Frontal cortex (tissue), 4 donors: ENCODE data around the gene DNAAF5. TPM values are rescaled to one million over a fixed set of nuclear protein-coding genes. Genes with fewer than 3 reads are reported as not detected.
A peak's percentile ranks its signal among the peaks of the same experiment; 100 is the strongest.

Source experiments
- DNase-seq, 2 donors: peaks; one replicate each; pipeline ENCODE4 v3.0.0; 2012; ENCODE audit warnings: low spot score in 2 of 2
- FAIRE-seq: peaks from 2 replicates; lab custom pipeline; 2012; peaks lifted over from hg19 to GRCh38; lab: Jason Lieb, UNC
- total RNA-seq: library from RNA; depleted of rRNA; stranded (reverse); fragments of >200 nt; gene quantifications from one replicate; pipeline ENCODE4 v1.2.3, GENCODE V29; 2014
- donor health status: control.
- donor health status: control.
- donor health status: control.

The DNAAF5 gene
- 6.5 TPM for total RNA-seq

DNA sequence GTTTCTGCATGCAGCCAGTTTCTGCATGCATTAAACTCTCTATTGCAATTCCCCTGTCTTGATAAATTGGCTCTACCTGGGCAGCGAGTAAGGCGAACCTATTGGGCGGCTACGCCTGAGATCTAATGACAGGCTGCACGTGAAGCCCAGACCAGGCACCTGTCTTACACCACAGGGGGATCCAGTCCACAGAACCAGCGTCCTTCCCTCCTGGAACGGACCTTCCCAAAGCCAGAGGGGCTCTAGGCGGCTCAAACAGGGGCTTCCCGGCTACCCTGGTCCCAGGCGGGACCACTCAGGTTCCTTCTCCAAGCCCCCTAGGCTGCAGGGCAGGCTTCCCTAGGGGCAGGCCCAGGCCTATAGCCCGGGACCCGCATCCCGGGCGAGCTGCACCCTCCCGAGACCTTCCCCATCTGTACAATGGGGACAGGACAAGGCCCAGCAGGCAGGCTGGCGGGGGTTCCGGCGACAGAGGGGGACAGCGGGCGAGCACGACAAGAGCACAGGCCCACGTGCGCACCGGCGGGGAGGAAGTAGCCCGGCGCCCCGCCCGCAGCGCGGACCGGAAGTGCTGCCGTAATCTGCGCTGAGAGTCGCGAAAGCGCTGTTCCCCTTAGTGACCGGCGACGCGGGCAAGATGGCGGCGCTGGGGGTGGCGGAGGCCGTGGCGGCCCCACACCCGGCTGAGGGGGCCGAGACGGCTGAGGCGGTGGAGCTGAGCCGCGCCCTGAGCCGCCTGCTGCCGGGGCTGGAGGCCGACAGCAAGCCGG is at the start of gene DNAAF5:
Gene DNAAF5 (plus strand): TSS at position 616 of the 770 bp plus-strand sequence. CDS start 22 bp downstream, at position 638.
- FAIRE-seq (no peak), DNase-seq (peak; percentile 95 to 96)

GRCh38 chr7:676972-677385 is 49.5 kb upstream of the DNAAF5 start:
- no peak for DNase-seq
- FAIRE-seq, result no peak

- DNase-seq (no peak), FAIRE-seq (no peak)
These were observed 45.9 kb upstream of the DNAAF5 start for GRCh38 chr7:680411-681127.

DNA sequence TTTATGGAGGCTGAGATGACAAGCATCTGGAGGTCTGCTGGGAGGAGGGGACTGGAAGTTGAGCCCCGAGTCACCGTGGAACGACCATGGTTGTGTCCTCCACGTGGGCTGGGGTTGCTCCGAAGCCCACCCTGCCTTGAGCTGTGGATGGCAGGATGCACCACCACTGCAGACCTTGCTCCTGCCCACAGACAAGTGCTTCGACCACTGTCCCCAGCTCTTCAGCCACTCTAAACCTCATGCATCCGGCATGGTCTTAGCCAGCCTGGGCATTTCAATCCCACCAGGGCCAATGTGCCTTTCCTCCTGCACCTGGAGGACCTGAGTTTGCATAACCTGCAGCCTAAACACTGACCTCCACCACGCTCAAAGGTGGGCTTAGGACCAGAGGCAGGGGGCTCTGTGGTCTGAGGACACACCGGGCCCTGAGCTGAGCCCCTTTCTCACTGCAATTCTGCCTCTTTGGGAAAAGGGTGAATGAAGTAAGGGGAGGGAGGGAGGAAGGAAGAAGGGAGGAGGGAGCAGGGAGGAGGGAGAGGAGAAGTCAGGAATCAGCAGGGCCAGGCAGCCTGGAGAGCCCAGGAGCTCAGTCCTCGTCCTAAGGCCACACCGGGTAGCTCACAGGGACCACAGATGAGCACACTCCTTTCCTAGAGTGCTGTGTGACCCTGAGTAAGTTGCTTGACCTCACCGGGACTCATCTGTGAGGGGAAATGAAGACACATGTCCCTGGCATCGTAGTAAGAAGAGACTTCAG is 44.8 kb upstream of the DNAAF5 start:
- no peak for DNase-seq
- no peak for FAIRE-seq

GRCh38 chr7:682810-683209 is 43.7 kb upstream of the DNAAF5 start:
- DNase-seq, result no peak
- no peak for FAIRE-seq

DNA sequence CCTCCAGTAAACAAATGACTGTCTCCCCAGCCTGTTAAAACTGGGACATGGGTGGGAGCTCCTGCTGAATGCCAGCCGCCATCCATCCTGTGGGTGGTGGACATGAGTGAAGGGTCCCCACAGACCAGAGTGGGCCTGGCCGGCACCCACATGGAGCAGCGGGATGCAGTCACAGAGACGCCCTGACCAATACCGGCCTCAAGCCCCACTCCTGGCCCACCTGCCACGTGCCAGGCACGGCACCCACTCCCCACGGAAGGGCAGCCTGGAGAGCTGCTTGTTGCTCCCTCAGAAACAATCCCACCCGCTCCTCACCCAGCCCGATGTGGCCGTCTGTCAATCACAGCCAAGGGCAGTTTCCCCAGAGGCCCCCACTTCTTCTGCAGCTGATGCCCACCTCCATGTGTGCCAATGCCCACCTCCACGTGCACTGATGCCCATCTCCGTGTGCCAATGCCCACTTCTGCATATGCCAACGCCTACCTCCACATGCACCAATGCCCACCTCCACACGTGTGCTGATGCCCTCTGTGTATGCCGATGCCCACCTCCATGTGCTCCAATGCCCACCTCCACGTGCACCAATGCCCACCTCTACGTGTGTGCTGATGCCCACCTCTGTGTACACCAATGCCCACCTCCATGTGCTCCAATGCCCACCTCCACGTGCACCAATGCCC is 42.8 kb upstream of the DNAAF5 start:
- no peak for FAIRE-seq
- DNase-seq, result no peak

GRCh38 chr7:684416-684815 is 42.1 kb upstream of the DNAAF5 start:
- no peak for FAIRE-seq
- no peak for DNase-seq

- DNase-seq (no peak), FAIRE-seq (no peak)
These were observed 41.0 kb upstream of the DNAAF5 start for GRCh38 chr7:685540-685939.

- no peak for FAIRE-seq
- DNase-seq, result no peak
These were observed 35.8 kb upstream of the DNAAF5 start for GRCh38 chr7:690478-691360.

DNA sequence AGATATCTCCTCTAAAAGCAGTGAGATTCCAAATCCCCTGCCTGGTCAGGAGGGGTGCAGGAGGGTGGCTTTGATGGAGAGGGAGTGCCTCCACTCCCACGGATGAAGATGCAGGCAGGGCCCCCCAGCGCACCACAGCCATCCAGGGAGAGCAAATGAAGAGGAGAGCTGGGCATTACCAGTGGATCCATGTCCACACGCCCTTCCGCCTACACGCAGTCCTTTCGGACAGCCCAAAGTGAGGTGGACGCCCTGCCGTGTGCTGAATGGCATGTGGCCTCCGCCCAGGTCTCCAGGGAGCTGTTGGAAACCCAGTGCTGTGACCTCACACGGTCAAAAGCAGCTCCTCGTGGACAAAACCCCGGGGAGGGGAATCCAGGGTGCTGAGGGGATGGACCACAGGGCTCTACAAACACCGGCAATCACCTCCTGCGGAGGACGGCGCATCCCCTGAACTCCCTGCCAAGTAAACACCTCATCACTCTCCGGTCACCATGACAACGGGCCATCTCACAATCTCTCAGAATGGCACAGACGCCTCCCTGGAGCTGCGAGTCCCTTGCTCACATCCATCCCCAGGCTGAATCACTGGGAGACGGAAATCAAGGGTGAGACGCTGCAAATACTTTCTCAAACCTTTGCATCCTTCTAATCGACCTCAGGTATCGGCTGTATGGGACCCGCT is 35.0 kb upstream of the DNAAF5 start:
- DNase-seq (peak in 1 of 2 donors; percentile 55), FAIRE-seq (no peak)

DNA sequence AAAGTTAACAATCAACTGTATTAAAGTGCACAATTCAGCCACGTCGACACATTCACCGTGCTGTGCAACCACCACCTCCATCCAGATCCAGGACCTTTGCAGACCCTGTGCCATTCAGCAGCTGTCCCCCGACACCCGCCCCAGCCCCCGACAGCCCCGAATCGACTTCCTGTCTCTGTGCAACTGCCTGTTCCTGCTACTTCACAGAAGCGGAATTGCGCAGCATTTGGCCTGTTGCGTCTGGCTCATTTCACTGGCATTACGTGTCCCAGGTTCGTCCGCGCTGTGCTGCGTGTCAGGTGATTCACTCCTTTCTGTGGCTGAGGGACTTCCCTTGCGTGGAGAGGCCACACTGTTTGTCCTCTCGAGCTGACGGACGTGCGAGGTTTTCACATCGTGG is 33.2 kb upstream of the DNAAF5 start:
- no peak for DNase-seq
- FAIRE-seq, result no peak

- FAIRE-seq (no peak), DNase-seq (no peak)
These were observed 30.1 kb upstream of the DNAAF5 start for GRCh38 chr7:696426-696811.

DNA sequence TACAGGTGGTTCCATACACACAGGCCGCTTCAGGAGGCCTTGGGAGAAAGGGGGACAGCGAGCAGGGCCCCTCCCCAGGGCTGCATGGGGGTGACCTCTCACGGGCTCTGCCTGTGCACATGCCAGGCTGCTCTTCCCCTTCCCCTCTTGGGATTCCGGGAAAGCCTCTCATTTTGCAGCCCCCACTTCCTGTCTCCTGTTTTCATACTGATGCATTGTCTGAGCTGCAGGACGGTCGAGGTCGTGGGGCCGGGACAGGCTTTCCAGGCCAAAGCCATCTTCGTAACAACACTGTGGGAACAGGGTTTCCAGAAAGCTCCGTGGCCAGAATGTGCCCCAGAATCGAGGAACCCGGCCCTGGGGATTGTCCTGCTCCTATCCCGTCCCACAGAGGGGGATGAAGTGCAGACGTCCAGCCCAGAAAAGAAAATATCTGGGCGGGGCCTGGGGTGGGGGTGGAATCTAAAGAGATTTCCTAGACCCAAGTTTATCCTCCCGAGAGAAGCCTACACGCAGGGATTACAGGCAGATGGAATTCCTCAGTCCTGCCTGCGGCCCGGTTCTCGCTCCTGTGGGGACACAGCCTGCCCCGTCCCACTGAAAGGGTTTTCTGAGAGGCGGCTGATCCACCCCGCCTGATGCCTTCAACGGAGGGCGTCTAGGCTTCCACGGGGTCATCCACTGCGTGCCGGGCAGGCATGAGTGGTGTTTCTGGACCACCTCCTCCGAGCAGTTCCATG is 29.5 kb upstream of the DNAAF5 start:
- no peak for FAIRE-seq

DNA sequence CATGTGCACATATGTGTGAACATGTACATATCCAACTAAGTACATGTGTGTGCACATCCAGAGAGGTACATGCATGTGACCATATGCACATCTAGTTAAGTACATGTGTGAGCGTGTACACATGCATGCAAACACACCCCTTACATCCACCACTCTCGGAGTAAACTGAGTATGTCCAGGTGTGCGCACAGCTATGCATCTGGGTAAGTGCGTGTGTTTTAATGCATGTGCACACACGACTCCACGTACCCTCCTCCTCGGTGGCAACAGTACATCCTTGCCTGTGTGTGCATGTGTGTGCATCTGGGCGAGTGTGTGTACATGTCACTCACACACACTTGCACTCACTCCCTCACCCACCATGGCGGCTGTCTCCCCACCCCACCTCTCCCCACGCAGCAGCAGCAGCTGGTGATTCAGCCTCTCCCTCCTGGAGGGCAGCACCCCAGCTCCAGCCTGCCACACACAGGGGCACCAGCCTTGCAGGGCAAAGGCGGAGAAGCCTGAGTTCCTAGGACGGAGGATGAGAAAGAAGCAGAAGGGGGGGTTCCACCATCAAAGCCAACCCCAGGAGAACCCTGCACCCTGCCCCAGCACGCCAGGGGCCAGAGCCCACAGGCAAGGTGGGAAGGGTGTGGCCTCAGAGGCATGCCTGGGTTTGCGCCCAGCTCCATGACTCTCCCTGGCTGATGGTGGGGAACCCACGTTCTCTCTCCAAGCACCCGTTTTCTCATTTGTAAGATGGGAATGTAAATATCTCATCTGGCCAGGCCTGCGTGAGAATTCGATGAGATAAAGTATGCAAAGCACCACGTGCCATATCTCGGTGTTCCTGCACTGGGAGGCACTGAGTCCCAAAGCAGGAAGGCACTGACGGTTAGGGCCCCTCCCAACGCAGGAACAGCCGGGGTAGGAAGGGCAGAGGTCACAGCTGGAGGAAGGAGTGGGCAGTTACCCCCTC is 27.7 kb upstream of the DNAAF5 start:
- DNase-seq (no peak), FAIRE-seq (no peak)

More for the DNA sequence above, 29.5 kb upstream of the DNAAF5 start:
- no peak for DNase-seq

GRCh38 chr7:699476-700170 is 26.9 kb upstream of the DNAAF5 start:
- FAIRE-seq (no peak), DNase-seq (no peak)

DNA sequence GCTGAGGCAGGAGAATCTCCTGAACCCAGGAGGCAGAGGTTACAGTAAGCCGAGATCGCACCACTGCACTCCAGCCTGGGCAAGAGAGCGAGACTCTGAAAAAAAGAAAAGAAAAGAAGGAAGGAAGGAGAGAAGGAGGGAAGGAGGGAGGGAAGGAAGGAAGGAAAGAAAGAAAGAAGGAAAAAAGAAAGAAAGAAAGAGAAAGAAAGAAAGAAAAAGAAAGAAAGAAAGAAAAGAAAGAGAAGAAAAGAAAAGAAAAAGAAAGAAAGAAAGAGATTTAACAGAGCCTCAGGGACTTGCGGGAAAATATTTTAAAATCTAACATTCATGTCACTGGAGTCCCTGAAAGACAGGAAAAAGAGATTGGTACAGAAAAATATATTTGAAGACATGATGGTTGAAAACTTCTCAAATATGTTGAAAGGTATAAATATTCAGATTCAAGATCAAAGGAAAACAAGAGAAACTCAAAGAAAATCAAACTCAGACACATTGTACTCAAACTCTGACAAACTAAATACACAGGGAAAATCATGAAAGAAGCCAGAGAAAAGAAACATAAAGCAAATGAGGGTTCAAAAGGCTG is 25.3 kb upstream of the DNAAF5 start:
- DNase-seq (no peak), FAIRE-seq (no peak)
